Stimulated activated CD4-positive, alpha-beta T cell treated with anti-CD3 and anti-CD28 coated beads, Interleukin-4, amount 100 ng/mL, for 48 hours (primary cell): ENCODE measurements around the gene TADA3.

Experiments used
- DNase-seq, 2 donors: peaks; one replicate each; pipeline ENCODE4 v3.0.0-alpha.2; 2020; ENCODE audit warnings: low read depth in 2 of 2

TADA3 gene

DNA sequence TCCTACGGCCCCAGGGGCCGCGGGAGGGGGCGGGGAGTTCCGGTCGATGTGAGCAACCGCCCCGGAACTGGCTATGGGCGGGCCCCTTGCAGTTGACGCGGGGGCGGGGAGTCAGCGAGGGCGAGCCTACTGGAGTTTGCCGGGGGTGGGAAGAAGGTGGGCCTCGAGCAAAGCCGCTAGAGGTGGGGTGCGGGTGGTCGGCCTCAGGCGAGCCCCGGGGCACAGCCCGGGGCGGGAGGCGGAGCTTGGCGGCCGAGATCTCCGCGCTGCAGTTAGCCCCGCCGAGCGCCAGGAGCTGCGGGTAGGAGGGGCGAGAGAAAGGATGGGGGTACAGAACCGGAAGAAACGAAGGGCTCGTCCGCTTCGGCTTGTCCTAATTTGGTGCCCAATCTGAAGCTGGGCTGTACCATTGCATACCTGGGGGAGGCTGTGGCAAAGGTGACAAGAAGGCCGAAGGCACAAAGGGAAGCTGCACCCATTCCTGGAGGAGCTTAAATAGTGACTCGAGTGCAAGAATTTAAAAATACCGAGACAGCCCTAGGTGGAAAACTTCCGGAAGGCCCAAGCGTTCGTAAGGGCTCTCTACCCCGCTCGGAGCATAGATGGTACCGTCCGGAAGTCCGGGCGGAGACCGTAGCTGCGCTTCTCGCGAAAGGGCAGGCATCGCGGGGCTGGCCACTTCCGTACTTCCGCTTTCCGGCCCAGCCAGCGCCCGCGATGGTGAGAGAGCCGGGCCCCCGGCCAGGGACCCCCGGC lies at the start of gene TADA3, which contains the start of gene ARPC4:
TADA3 (minus strand) TSS at position 69 of the 756 bp plus-strand sequence. CDS start 1,007 bp downstream, outside the sequence.
ARPC4 (plus strand) TSS at position 678 of the 756 bp plus-strand sequence; CDS start at position 718, 40 bp downstream.
- DNase-seq = peak; percentile 83 to 90

DNA sequence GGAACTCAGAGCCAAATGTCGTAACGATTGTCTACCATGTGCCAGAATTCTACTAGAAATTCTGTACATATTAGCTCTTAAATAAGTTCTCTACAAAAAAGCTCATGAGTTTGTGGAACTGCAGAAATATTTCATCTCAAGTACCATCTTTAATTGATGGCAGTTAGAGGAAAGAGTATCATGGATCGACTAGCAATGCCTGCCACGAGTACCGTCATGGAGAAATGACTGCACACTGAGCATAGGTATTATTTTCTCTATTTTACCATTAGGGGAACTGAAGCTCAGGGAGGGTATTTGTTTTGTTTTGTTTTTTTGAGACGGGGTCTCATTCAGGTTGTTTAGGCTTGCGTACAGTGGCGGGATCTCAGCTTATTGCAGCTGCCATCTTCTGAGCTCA lies 48.7 kb upstream of the TADA3 start:
- no peak for DNase-seq

DNA sequence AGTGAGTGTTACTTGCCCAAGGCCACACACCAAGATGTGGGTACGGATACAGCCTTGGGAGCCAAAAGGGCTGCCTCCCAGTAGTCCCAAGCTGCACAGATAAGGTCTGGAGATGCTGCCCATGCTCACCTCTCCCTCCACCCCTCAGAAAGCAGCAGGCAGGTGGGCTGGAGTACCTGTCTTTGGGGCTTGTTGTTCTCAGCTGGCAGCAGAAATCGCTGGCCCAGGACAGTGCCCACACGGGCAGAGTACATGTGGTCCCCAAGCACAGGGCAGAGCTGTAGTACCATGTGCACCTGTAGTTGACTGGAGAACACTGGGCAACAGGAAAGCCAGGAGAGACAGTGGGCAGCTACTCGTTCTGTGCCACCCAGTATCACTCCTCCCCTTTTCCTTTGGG lies 46.6 kb upstream of the TADA3 start:
- no peak for DNase-seq

- no peak for DNase-seq
Measured at GRCh38 chr3:9837701-9838582, 45.7 kb upstream of the TADA3 start.

DNA sequence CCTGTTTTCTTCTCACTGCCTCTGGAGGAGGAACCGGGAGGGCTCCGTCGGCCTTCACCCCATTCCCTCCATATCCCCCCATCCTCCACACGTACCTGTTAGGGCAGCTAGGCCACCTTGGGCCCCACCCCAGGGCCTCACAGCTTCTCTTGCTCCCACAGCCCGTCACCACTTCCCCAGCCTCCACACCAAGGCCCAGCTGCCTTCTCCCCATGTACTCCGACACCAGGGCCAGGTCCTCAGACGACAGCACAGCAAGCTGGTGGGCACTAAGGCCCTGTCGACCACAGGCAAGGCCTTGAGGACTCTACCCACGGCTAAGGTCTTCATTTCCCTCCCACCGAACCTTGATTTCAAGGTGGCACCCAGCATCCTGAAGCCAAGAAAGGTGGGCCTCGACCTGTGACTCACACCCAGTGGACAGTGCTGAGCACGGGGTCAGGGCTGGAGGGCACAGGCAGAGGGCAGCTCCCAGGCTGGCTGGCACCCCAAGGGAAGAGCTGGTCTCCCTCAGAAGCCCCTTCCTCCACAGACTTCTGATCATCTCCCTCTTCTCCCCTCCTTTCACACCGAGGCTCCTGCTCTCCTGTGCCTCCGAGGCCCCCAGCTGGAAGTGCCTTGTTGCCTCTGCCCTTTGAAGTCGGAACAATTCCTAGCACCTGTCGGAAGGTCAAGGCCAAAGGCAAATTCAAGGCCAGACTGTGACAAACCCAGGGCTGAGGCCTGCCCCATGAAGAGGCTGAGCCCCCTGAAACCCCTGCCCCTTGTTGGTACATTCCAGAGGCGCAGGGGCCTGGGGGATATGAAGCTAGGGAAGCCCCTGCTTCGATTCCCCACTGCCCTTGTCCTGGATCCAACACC lies 42.5 kb upstream of the TADA3 start:
- DNase-seq = no peak

- DNase-seq = no peak
Measured at GRCh38 chr3:9833078-9833477, 40.8 kb upstream of the TADA3 start.

- DNase-seq = no peak
Measured at GRCh38 chr3:9831253-9831652, 39.0 kb upstream of the TADA3 start.

DNA sequence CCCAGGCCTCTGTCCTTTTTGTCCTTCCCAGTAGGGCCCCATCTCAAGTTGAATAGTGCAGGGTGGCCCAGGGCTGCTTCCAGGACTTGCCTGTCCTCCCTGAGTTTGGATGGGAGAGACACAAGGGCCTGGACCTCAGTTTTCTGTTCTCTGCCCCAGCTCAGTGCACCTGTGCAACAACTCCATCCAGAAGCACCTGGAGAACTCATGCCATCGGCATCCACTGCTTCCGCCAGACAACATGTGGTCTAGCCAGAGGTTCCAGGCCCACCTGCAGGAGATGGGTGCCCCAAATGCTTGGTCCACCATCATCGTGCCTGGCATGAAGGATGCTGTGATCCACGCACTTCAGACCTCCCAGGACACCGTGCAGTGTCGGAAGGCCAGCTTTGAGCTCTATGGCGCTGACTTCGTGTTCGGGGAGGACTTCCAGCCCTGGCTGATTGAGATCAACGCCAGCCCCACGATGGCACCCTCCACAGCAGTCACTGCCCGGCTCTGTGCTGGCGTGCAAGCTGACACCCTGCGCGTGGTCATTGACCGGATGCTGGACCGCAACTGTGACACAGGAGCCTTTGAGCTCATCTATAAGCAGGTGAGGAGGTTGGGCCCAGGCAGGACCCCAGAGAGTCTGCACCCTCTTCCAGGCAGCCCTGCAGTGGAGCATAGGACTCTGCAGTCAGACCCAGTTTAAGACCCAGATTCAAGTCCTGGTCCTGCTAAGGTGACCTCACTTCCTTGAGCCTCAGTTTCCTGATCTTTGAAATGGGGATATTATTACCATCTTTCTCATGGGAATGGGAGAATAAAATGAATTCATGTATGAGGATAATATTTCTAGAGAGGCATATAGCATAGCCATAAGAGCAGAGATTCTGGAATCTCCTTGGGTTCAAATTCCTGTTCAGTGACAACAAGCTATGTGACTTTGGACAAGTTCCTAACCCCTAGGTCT lies 36.8 kb upstream of the TADA3 start:
- no peak for DNase-seq

DNA sequence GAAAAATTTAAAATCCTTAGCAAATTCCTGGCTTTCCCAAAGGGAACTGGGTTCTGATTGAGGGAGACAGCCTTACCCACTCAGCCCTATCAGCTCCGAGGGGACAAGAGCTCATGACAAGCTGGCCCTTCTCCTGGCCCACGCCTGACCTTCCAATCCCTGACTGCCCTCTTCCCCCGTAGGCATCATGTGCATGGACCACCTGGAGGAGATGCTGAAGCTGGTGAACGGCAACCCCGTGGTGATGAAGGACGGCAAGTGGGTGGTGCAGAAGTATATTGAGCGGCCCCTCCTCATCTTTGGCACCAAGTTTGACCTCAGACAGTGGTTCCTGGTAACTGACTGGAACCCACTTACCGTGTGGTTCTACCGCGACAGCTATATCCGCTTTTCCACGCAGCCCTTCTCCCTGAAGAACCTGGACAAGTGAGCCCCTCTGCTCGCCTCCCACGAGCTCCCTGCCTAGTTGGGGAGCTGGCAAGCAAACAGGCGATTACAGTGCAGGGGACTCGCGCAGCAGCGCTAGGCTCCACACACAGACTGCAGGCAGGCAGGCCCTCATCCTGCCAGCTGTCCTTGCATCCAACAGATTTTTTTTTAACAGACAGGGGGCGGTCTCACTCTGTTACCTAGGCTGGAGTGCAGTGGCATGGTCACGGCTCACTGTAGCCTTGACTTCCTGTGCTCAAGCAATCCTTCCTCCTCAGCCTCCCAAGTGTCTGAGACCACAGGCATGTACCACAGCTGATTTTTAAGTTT lies 34.7 kb upstream of the TADA3 start:
- DNase-seq = no peak

- no peak for DNase-seq
Measured at GRCh38 chr3:9825451-9826040, 33.3 kb upstream of the TADA3 start.

DNA sequence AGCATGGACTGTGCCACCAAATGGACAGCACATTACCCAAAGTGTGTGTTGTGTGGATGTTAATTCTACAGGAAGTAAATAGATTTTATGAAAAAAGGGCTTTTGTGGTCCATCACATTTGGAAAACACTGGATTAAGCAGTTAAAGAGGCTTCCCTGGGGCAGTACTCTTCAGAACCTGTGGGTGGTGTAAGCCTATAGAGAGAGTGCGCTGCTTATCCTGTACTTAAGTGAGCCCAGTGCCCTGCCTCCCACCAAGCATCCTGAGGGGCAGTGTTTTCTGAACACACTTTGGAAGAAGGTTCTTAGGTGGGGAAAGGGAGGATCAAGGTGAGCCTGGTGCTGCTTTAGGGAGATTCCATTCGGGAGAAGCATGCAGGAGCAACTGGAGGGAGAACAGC lies 28.7 kb upstream of the TADA3 start:
- DNase-seq = no peak

DNA sequence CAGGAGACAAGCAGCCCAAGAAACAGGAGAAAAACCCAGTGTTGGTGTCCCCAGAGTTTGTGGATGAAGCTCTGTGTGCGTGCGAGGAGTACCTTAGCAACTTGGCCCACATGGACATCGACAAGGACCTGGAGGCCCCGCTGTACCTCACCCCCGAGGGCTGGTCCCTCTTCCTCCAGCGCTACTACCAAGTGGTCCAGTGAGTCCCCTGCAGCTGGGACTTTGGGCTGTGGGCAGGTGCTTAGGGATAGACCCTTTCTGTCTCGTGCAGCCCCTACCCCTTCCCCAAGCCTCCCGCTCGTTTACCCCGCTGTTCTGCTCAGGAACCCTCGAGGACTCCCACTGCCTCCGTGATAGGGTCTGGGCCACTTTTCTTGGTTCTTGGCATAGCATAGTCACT lies 28.3 kb upstream of the TADA3 start:
- no peak for DNase-seq

GRCh38 chr3:9818666-9819335 lies 26.5 kb upstream of the TADA3 start:
- DNase-seq = no peak

DNA sequence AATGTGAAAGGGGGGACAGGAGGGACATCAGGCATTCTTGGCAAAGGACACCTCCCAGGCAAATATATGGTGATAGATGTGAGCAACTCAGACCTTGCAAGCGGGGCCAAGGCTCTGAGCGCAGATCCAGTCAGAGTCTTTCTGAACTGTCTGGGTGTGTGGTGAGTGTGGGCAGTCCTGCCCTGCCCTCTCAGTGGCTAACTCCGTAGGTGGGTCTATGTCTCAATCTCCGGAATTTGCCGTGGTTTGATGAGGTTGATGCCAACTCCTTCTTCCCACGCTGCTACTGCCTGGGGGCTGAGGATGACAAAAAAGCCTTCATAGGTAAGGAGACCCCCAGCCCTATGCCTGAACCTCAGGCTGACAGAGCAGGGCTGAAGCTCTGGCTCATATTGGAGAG lies 25.2 kb upstream of the TADA3 start:
- no peak for DNase-seq

GRCh38 chr3:9815986-9816385 lies 23.7 kb upstream of the TADA3 start:
- no peak for DNase-seq

DNA sequence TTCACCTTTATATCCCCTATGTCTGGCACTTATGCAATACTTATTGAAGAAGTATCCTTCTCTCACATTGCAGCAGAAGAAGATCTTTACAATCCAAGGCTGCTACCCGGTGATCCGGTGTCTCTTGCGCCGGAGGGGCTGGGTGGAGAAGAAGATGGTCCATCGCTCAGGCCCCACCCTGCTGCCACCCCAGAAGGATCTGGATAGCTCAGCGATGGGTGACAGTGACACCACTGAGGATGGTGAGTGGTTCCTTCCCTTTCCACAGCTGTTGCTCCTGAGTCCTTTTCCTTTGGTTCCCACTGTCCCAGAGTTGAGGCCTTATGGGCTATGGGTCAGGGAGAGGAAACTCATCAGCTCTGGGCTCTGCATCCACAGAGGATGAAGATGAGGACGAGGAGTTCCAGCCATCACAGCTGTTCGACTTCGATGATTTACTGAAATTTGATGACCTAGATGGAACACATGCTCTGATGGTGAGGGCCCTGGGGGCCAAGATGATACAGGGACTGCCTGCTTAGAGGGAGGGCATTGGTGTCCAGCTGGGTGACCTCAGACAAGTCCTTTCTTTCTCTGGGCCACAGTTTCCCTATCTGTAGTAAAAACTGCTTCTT lies 20.7 kb upstream of the TADA3 start:
- no peak for DNase-seq

DNA sequence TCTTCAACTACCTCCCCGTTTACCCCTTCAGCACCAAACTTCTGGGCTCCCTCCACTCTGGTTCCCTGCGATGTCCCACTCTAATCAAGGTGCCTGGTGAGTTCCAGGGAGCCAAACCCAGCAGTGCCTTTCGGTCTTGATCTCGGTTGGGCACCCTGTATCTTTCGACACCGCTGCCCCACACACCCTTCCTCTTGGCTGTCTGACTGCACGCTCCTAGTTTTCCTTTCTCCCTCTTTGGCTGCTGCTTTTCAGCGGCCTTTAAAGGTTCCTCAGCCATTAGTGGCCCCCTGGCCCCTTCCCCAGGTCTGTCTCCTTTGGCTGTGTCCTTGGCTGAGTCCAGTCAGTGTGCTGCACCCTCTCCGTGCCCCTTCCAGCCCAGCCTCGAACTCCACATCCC lies 18.6 kb upstream of the TADA3 start:
- no peak for DNase-seq

- DNase-seq = no peak
Measured at GRCh38 chr3:9810433-9810770, 18.1 kb upstream of the TADA3 start.
